HepG2 (cell line): ENCODE measurements around the gene TMEM97. TPM values are rescaled to one million over a fixed set of nuclear protein-coding genes. Genes with fewer than 3 reads are reported as not detected.
A peak's percentile ranks its signal among the peaks of the same experiment; 100 is the strongest.

ENCODE experiments used
- ATF7-NPFF ChIP-seq: sonication (generic); formaldehyde crosslinking; IDR thresholded peaks from 2 replicates; pipeline ENCODE4 v1.8.1; 2023; ENCODE audit warnings: mild to moderate bottlenecking, low read depth, missing genetic modification reagents, moderate library complexity
- MNT ChIP-seq: fragments of 450-650 bp; IDR thresholded peaks from 2 replicates; pipeline ENCODE4 v1.6.1; 2016
- NRL ChIP-seq: sonication (generic); formaldehyde crosslinking; IDR thresholded peaks from 2 replicates; pipeline ENCODE4 v1.5.0; 2020; ENCODE audit warnings: missing genetic modification reagents, mild to moderate bottlenecking, moderate library complexity, borderline replicate concordance
- REL ChIP-seq: sonication (generic); formaldehyde crosslinking; conservative IDR thresholded peaks from 2 replicates; pipeline ENCODE4 v1.8.0; 2022; ENCODE audit warnings: mild to moderate bottlenecking, missing genetic modification reagents, moderate library complexity
- TBX3 ChIP-seq: fragments of 450-650 bp; IDR thresholded peaks from 2 replicates; pipeline ENCODE4 v1.6.1; 2017; ENCODE audit warnings: antibody characterized with exemption, mild to moderate bottlenecking, inconsistent platforms, borderline replicate concordance
- TIGD3 ChIP-seq: sonication (generic); formaldehyde crosslinking; IDR thresholded peaks from 2 replicates; pipeline ENCODE4 v1.5.1; 2020; ENCODE audit warnings: mild to moderate bottlenecking, missing genetic modification reagents, borderline replicate concordance
- ZBTB38 ChIP-seq: sonication (generic); formaldehyde crosslinking; IDR thresholded peaks from 2 replicates; pipeline ENCODE4 v1.5.1; 2020; ENCODE audit warnings: mild to moderate bottlenecking, missing genetic modification reagents
- ZBTB40 ChIP-seq, 2 experiments: fragments of 450-650 bp in 1 of 2; sonication (generic) in 1 of 2; formaldehyde crosslinking in 1 of 2; IDR thresholded peaks; 2 replicates each; pipeline versions ENCODE4 v1.6.1 to v1.8.0; 2016 to 2022; ENCODE audit warnings: antibody characterized with exemption in 1 of 2, mild to moderate bottlenecking in 1 of 2, missing genetic modification reagents in 1 of 2
- ZNF207 ChIP-seq: fragments of 450-650 bp; IDR thresholded peaks from 2 replicates; pipeline ENCODE4 v1.6.1; 2016; ENCODE audit warnings: antibody characterized with exemption, borderline replicate concordance
- ZNF280B ChIP-seq: sonication (generic); formaldehyde crosslinking; IDR thresholded peaks from 2 replicates; pipeline ENCODE4 v1.5.0; 2020; ENCODE audit warnings: missing genetic modification reagents, mild to moderate bottlenecking, borderline replicate concordance
- ZNF615 ChIP-seq: sonication (generic); formaldehyde crosslinking; IDR thresholded peaks from 2 replicates; pipeline ENCODE4 v1.5.0; 2020; ENCODE audit warnings: mild to moderate bottlenecking, missing genetic modification reagents, borderline replicate concordance
- ZNF629 ChIP-seq: sonication (generic); formaldehyde crosslinking; conservative IDR thresholded peaks from 2 replicates; pipeline ENCODE4 v1.5.0; 2020; ENCODE audit warnings: missing genetic modification reagents
- polyA plus RNA-seq, 8 experiments: library from polyadenylated mRNA; depleted of rRNA in 3 of 8; stranded (reverse) in 7 of 8; unstranded in 1 of 8; fragments of >200 nt; fragmentation: Illumina TruSeq in 4 of 8; extraction: Trizol in 4 of 8; gene quantifications; 2 replicates each; pipeline versions ENCODE4 v1.2.1 to v1.2.3, GENCODE V29; 2011 to 2016; ENCODE audit warnings: low read depth in 4 of 8, missing spikeins in 1 of 8, mixed read lengths in 1 of 8; ENCODE audit not compliant: insufficient read depth in 1 of 8
- total RNA-seq, 5 experiments: library from RNA; depleted of rRNA; stranded (reverse); fragments of >200 nt; fragmentation: Illumina TruSeq; extraction: Trizol; gene quantifications; 2 replicates each; pipeline ENCODE4 v1.2.3, GENCODE V29; 2016; ENCODE audit warnings: low read depth in 1 of 5

Gene TMEM97
- total and polyA plus RNA-seq, 2 of the 13 experiments (the other 11 are each of a cell fraction or from before 2014, with no cell fraction given): 69.6 to 137 TPM

- TF ChIP-seq TBX3 (no peak), ZNF629 (CRISPR knock-in tag) (0 out of 2 replicates have a peak, but pooled peaks have one; percentile 6), ATF7-NPFF (CRISPR knock-in tag) (peak; percentile 79), MNT (no peak), ZNF615 (CRISPR knock-in tag) (peak; percentile 60; the same call in 1 of the 2 replicates), NRL (no peak), TIGD3 (CRISPR knock-in tag) (no peak), ZNF207 (no peak), ZBTB38 (CRISPR knock-in tag) (0 out of 2 replicates have a peak, but pooled peaks have one; percentile 26), ZBTB40 (IDR thresholded peaks at IDR 0.05) (peak; percentile 97), ZBTB40 (CRISPR knock-in tag; IDR thresholded peaks at IDR 0.05) (peak; percentile 68), REL (CRISPR knock-in tag) (no peak), ZNF280B (CRISPR knock-in tag) (no peak)
These were observed 38.3 kb downstream of the TMEM97 start, which contains the start of gene POLDIP2 (continued) for GRCh38 chr17:28357061-28357900.
